ENCODE measurements around the gene EGR4. TPM values are rescaled to one million over a fixed set of nuclear protein-coding genes. Genes with fewer than 3 reads are reported as not detected.

Gene EGR4
- total and polyA plus RNA-seq, 5 donors, result 0.48 TPM; not detected in 4

GRCh38 chr2:73255907-73256617 is 37.3 kb downstream of the EGR4 start:
- no peaks in the 10 kb centered on the region for H3K9me3 ChIP-seq (ENCODE audit: control insufficient read depth, low read length)
- whole genome bisulfite sequencing, result 64% methylated on average over 5 of the region's 5 CpGs
- ATAC-seq, result no peak
- H3K4me3 ChIP-seq (ENCODE audit: low read length), result no peak overlapping the region
- intact Hi-C loops (cut with DNase I), result no loop called here
- DNase-seq, result no peak
- no peaks in the 10 kb centered on the region for H3K27me3 ChIP-seq (ENCODE audit: control insufficient read depth, insufficient read depth)
- H3K27ac ChIP-seq (ENCODE audit: low read length), result no peak overlapping the region
- H3K4me1 ChIP-seq (ENCODE audit: control insufficient read depth, insufficient read depth, low read length), result no peaks in the 10 kb centered on the region

- 59% methylated on average over 4 of the region's 4 CpGs for WGBS
- Histone ChIP-seq H3K27me3 (ENCODE audit: control insufficient read depth, insufficient read depth) (no peaks in the 10 kb centered on the region), H3K27ac (ENCODE audit: low read length) (no peak overlapping the region), H3K4me3 (ENCODE audit: low read length) (no peak overlapping the region), H3K4me1 (ENCODE audit: control insufficient read depth, insufficient read depth, low read length) (no peaks in the 10 kb centered on the region), H3K9me3 (ENCODE audit: control insufficient read depth, low read length) (no peaks in the 10 kb centered on the region)
- intact Hi-C loops (cut with DNase I), result no loop called here
- no peak for DNase-seq
- no peak for ATAC-seq
Measured at GRCh38 chr2:73255007-73255644, 38.2 kb downstream of the EGR4 start.

- 93% methylated on average over 7 of the region's 7 CpGs for WGBS
- intact Hi-C loops (cut with DNase I), result no loop called here
- Histone ChIP-seq H3K4me1 (ENCODE audit: control insufficient read depth, insufficient read depth, low read length) (no peaks in the 10 kb centered on the region), H3K9me3 (ENCODE audit: control insufficient read depth, low read length) (no peaks in the 10 kb centered on the region), H3K4me3 (ENCODE audit: low read length) (no peak overlapping the region), H3K27me3 (ENCODE audit: control insufficient read depth, insufficient read depth) (no peaks in the 10 kb centered on the region), H3K27ac (ENCODE audit: low read length) (no peak overlapping the region)
- ATAC-seq (no peak), DNase-seq (no peak)
Measured at GRCh38 chr2:73254343-73255006, 38.9 kb downstream of the EGR4 start.

- no peaks in the 10 kb centered on the region for H3K9me3 ChIP-seq (ENCODE audit: control insufficient read depth, low read length)
- DNase-seq (no peak), ATAC-seq (no peak)
- no peak overlapping the region for H3K4me3 ChIP-seq (ENCODE audit: low read length)
- no peak overlapping the region for H3K27ac ChIP-seq (ENCODE audit: low read length)
- 93% methylated on average over 3 of the region's 3 CpGs for WGBS
- H3K4me1 ChIP-seq (ENCODE audit: control insufficient read depth, insufficient read depth, low read length), result no peaks in the 10 kb centered on the region
- H3K27me3 ChIP-seq (ENCODE audit: control insufficient read depth, insufficient read depth), result no peaks in the 10 kb centered on the region
- intact Hi-C loops (cut with DNase I), result no loop called here
Measured at GRCh38 chr2:73253901-73254300, 39.4 kb downstream of the EGR4 start.

- 64% methylated on average over 2 of the region's 2 CpGs for WGBS
- DNase-seq, result no peak
- no peaks in the 10 kb centered on the region for H3K4me1 ChIP-seq (ENCODE audit: control insufficient read depth, insufficient read depth, low read length)
- no peak overlapping the region for H3K27ac ChIP-seq (ENCODE audit: low read length)
- ATAC-seq, result no peak
- H3K9me3 ChIP-seq (ENCODE audit: control insufficient read depth, low read length), result no peaks in the 10 kb centered on the region
- no peaks in the 10 kb centered on the region for H3K27me3 ChIP-seq (ENCODE audit: control insufficient read depth, insufficient read depth)
- no peak overlapping the region for H3K4me3 ChIP-seq (ENCODE audit: low read length)
- intact Hi-C loops (cut with DNase I), result no loop called here
Measured at GRCh38 chr2:73253400-73253799, 39.9 kb downstream of the EGR4 start.

GRCh38 chr2:73252238-73253027 is 40.9 kb downstream of the EGR4 start:
- Histone ChIP-seq H3K4me1 (ENCODE audit: control insufficient read depth, insufficient read depth, low read length) (no peaks in the 10 kb centered on the region), H3K27me3 (ENCODE audit: control insufficient read depth, insufficient read depth) (no peaks in the 10 kb centered on the region), H3K9me3 (ENCODE audit: control insufficient read depth, low read length) (no peaks in the 10 kb centered on the region), H3K4me3 (ENCODE audit: low read length) (no peak overlapping the region), H3K27ac (ENCODE audit: low read length) (no peak overlapping the region)
- ATAC-seq (no peak), DNase-seq (no peak)
- 81% methylated on average over 17 of the region's 17 CpGs for WGBS
- intact Hi-C loops (cut with DNase I), result no loop called here

DNA sequence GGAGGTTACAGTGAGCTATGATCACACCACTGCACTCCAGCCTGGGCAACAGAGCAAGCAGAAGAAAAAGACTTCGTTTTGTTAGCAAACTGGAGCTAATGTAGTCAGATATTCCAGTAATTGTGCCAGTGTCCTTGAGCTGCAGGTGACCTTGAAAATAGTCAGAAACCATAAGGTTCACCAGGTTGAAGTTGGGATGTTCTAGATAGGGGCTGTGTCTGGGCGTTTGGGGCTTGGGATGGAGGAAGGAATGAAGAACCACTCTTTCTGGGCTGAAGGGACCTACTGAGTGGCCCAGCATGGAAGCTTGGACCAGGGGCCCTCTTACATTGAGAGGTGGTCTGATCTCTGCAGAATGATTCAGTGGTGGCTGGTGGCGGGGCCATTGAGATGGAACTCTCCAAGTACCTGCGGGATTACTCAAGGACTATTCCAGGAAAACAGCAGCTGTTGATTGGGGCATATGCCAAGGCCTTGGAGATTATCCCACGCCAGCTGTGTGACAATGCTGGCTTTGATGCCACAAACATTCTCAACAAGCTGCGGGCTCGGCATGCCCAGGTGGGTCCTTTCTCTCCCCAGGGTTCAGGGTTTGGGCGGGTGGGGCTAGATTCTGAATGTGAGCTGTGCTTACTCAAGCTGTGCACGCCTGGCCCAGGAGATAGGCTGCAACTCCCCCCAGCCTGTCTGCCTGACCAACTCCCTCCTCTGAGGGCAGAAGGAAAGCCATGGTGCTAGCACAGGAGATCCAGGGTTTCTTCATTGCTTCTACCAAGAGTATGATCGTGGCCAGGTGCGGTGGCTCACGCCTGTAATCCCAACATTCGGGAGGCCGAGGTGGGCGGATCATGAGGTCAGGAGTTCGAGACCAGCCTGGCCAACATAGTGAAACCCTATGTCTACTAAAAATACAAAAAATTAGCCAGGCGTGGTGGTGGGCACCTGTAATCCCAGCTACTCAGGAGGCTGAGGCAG is 42.2 kb downstream of the EGR4 start:
- H3K4me3 ChIP-seq (ENCODE audit: low read length), result no peak overlapping the region
- H3K27ac ChIP-seq (ENCODE audit: low read length), result no peak overlapping the region
- no peaks in the 10 kb centered on the region for H3K27me3 ChIP-seq (ENCODE audit: control insufficient read depth, insufficient read depth)
- H3K4me1 ChIP-seq (ENCODE audit: control insufficient read depth, insufficient read depth, low read length), result no peaks in the 10 kb centered on the region
- no peaks in the 10 kb centered on the region for H3K9me3 ChIP-seq (ENCODE audit: control insufficient read depth, low read length)
- intact Hi-C loops (cut with DNase I), result no loop called here
- DNase-seq (no peak), ATAC-seq (no peak)
- WGBS, result 91% methylated on average over 17 of the region's 17 CpGs

DNA sequence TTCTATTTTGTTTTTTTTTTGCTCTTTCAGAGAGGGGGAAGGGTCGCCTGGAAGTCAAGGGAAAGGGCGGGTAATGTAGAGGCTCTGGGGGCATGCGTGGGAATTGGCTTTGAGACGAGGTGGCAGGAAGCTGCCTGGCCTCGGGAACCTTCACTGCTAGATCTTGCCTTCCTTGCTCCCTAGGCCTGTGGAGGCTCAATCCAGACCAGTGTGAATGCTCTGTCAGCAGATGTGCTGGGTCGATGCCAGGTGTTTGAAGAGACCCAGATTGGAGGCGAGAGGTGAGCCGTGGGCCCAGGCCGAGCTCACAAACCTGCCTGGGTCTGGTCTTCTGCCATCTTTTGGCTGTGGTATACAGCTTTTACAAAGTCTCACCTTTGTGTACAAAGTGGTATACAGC is 43.7 kb downstream of the EGR4 start:
- Histone ChIP-seq H3K9me3 (ENCODE audit: control insufficient read depth, low read length) (no peaks in the 10 kb centered on the region), H3K27ac (ENCODE audit: low read length) (no peak overlapping the region), H3K4me1 (ENCODE audit: control insufficient read depth, insufficient read depth, low read length) (no peaks in the 10 kb centered on the region), H3K27me3 (ENCODE audit: control insufficient read depth, insufficient read depth) (no peaks in the 10 kb centered on the region), H3K4me3 (ENCODE audit: low read length) (no peak overlapping the region)
- 66% methylated on average over 9 of the region's 9 CpGs for WGBS
- DNase-seq (no peak), ATAC-seq (no peak)
- intact Hi-C loops (cut with DNase I), result no loop called here

GRCh38 chr2:73246850-73247249 is 46.5 kb downstream of the EGR4 start:
- Histone ChIP-seq H3K4me1 (ENCODE audit: control insufficient read depth, insufficient read depth, low read length) (no peaks in the 10 kb centered on the region), H3K27me3 (ENCODE audit: control insufficient read depth, insufficient read depth) (no peaks in the 10 kb centered on the region), H3K4me3 (ENCODE audit: low read length) (no peak overlapping the region), H3K27ac (ENCODE audit: low read length) (no peak overlapping the region), H3K9me3 (ENCODE audit: control insufficient read depth, low read length) (no peaks in the 10 kb centered on the region)
- DNase-seq, result no peak
- 85% methylated on average over 3 of the region's 3 CpGs for WGBS
- no peak for ATAC-seq
- intact Hi-C loops (cut with DNase I), result no loop called here

GRCh38 chr2:73244580-73244979 is 48.8 kb downstream of the EGR4 start:
- intact Hi-C loops (cut with DNase I), result no loop called here
- Histone ChIP-seq H3K27ac (ENCODE audit: low read length) (no peak overlapping the region), H3K4me3 (ENCODE audit: low read length) (no peak overlapping the region), H3K9me3 (ENCODE audit: control insufficient read depth, low read length) (no peaks in the 10 kb centered on the region), H3K4me1 (ENCODE audit: control insufficient read depth, insufficient read depth, low read length) (no peaks in the 10 kb centered on the region), H3K27me3 (ENCODE audit: control insufficient read depth, insufficient read depth) (no peaks in the 10 kb centered on the region)
- WGBS, result 89% methylated on average over 3 of the region's 3 CpGs
- DNase-seq, result no peak
- no peak for ATAC-seq
